ENCODE results near the gene KPNA1.
A peak's percentile ranks its signal among the peaks of the same experiment; 100 is the strongest.

Gene KPNA1

DNA sequence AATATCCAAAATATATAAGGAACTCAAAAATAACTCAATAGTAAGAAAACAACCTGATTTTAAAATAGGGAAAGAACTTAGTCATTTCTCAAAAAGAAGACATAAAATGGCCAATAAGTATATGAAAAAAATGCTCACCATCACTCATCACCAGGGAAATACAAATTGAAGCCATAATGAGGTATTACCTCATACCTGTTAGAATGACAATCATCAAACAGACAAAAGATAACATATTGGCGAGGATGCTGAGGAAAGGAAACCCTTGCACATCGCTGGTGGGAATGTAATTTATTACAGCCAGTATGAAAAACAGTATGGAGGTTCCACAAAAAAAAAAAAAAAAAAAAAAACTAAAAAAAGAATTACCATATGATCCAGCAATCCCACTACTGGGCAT is 38.2 kb downstream of the KPNA1 start:
- H3K4me3 ChIP-seq (ENCODE audit: low read depth, low read length): no peak overlapping the region
- DNase-seq (ENCODE audit: low read depth): no peak
- TF ChIP-seq, protein P1, sequence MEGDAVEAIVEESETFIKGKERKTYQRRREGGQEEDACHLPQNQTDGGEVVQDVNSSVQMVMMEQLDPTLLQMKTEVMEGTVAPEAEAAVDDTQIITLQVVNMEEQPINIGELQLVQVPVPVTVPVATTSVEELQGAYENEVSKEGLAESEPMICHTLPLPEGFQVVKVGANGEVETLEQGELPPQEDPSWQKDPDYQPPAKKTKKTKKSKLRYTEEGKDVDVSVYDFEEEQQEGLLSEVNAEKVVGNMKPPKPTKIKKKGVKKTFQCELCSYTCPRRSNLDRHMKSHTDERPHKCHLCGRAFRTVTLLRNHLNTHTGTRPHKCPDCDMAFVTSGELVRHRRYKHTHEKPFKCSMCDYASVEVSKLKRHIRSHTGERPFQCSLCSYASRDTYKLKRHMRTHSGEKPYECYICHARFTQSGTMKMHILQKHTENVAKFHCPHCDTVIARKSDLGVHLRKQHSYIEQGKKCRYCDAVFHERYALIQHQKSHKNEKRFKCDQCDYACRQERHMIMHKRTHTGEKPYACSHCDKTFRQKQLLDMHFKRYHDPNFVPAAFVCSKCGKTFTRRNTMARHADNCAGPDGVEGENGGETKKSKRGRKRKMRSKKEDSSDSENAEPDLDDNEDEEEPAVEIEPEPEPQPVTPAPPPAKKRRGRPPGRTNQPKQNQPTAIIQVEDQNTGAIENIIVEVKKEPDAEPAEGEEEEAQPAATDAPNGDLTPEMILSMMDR (IDR thresholded peaks at IDR 0.05; ENCODE audit: insufficient read depth, low read depth, low read length, missing control alignments): no peak

DNA sequence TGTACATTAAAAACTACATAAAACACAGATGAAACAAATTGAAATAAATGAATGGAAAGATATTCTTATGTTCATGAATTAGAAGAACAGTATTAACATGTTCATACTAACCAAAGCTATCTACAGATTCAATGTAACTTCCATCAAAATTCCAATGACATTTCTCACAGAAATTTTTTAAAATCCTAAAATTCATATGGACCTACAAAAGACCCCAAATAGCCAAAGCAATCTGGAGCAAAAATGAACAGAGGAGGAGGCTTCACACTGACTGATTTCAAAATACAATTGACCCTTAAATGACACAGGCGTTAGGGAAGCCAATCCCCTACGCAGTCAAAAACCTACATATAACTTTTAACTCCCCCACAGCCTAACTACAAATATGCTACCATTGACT is 39.4 kb downstream of the KPNA1 start:
- H3K4me3 ChIP-seq (ENCODE audit: low read depth, low read length): no peak overlapping the region
- TF ChIP-seq, protein P1 (IDR thresholded peaks at IDR 0.05; ENCODE audit: insufficient read depth, low read depth, low read length, missing control alignments): no peak
- no peak for DNase-seq (ENCODE audit: low read depth)

DNA sequence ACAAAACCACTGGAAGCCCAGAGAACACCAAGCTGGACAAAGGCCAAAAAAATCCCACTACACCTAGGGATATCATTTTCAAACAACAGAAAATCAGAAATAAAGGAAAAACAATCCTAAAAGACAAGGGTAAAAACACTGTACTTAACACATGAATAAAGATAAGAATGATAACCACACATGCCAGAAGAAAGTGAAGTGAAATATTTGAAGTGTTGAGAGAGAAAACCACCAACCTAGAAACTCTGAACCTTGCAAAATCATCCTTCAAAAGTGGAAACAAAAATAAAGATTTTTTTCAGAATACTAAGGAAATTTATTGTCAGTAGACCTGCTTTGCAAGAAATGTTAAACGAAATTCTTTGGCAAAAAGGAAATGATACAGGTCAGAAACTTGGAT is 45.1 kb downstream of the KPNA1 start:
- H3K4me3 ChIP-seq (ENCODE audit: low read depth, low read length): no peak overlapping the region
- TF ChIP-seq, protein P1 (IDR thresholded peaks at IDR 0.05; ENCODE audit: insufficient read depth, low read depth, low read length, missing control alignments): no peak
- DNase-seq (ENCODE audit: low read depth): no peak

DNA sequence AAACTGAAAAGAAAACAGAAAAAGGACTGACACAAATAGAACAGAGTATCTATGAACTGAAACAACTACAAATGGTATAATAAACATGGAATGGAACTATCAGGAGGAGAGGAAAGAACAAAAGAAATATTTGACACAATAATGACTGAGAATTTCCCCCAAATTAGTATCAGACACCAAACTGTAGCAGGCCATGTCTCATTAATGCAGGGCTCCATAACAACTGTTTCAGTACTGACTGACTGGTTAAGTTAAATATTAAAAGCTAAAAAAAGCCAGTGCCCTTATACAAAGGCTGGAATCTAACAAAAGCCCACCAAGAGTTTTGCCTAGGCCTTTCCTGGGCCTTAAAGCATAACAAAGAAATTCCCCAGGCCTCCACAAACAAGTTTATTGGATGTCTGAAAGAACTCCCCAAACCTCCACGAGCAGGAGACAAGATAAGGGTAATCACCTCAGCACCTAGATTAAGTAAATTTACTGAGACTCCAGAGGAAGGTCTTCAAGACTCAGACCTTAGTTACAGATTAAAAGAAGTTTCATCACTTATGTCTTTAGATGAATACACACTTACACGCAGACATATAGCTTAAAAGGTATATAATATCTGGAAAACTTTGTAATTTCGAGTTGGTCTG is 45.7 kb downstream of the KPNA1 start:
- TF ChIP-seq, protein P1 (IDR thresholded peaks at IDR 0.05; ENCODE audit: insufficient read depth, low read depth, low read length, missing control alignments): no peak
- DNase-seq (ENCODE audit: low read depth): peak; percentile 21
- H3K4me3 ChIP-seq (ENCODE audit: low read depth, low read length): no peak overlapping the region

DNA sequence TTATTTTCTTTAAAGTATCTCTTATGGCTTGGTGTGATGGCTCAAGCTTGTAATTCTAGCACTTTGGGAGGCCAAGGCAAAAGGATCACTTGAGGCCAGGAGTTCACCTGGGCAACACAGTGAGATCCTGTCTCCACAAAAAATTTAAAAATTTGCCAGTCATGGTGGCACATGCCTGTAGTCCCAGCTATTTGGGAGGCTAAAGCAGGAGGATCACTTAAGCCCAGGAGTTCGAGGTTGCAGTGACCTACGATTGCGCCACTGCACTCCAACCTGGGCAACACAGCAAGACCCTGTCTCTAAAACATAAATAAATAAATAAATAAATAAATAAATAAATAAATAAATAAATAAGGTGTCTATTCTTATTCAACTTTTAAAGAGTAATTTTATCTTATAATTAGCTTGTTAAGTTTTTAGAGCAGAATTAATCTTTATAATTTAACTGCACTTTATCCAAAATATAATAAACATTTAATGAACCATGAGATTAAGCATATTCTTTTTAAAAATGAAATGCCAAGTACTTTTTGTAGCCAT is 48.0 kb downstream of the KPNA1 start:
- DNase-seq (ENCODE audit: low read depth): no peak
- TF ChIP-seq, protein P1 (IDR thresholded peaks at IDR 0.05; ENCODE audit: insufficient read depth, low read depth, low read length, missing control alignments): no peak
- H3K4me3 ChIP-seq (ENCODE audit: low read depth, low read length): no peak overlapping the region

DNA sequence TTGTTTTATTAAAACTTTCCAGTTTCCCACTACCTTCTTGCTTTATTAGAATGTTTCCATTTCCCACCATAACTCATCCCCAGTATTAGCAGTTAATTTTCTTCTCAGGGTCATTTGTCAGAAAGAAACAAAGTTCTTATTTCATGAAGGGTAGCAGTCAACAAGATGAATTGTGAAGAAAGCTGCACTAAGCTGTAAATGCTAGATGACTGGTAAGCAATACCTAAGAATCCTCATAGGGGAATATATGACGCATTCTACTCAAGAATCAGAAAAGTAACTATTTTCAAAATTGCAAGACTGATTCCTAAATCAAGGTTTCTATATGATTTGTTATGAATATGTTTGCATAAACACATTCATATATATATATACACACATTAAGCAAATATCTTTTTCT is 50.1 kb downstream of the KPNA1 start:
- TF ChIP-seq, protein P1 (IDR thresholded peaks at IDR 0.05; ENCODE audit: insufficient read depth, low read depth, low read length, missing control alignments): no peak
- no peak overlapping the region for H3K4me3 ChIP-seq (ENCODE audit: low read depth, low read length)

DNA sequence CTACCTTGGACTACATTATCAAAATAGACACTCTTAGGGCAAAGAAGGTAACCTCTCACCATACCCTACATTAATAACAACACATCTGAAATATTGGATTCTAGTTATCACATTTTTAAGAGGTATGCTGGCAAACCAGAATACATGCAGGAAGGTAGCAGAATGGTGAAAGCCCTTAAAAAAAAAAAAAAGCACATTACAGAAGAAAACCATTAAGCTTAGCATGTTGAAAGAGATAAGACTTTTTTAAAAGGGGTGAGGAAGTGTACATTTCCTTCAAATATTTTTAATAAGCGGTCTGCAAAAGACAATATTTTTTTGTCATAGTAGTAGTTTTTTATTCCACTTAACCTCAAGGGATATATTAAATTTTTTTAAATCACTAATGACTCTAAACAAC is 52.3 kb downstream of the KPNA1 start:
- H3K4me3 ChIP-seq (ENCODE audit: low read depth, low read length): no peak overlapping the region
- TF ChIP-seq, protein P1 (IDR thresholded peaks at IDR 0.05; ENCODE audit: insufficient read depth, low read depth, low read length, missing control alignments): no peak
- no peak for DNase-seq (ENCODE audit: low read depth)

More for the DNA sequence above, 50.1 kb downstream of the KPNA1 start:
- DNase-seq (ENCODE audit: low read depth): no peak

All from GM12865 (cell line).